ENCODE data around the gene AK3.
"Not testable (repeated sequence)": the region's sequence is repeated elsewhere in the genome, so short reads cannot be mapped to it uniquely, and the experiment has no call there.

Gene AK3

DNA sequence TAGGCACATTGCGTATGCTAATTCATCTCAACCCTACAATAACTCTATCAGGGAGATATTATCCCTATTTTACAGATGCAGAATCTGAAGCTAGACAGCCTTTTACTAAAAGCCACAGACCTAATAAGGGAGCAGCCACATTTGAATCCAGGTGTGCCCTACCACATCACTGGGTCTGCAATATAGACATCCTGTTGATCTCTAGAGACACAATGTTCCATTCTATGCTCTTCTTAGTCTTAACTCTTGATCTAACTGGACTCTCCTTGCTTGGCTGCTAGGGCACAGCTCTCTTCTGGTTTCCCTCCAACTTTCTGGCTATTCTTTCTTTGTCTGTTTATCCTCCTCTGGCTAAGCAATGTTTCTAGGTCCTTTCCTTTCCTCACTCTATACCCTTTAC, 73.3 kb downstream of the AK3 start:
- DNase-seq (ENCODE audit: low spot score) (no peak), FAIRE-seq (no peak)

DNA sequence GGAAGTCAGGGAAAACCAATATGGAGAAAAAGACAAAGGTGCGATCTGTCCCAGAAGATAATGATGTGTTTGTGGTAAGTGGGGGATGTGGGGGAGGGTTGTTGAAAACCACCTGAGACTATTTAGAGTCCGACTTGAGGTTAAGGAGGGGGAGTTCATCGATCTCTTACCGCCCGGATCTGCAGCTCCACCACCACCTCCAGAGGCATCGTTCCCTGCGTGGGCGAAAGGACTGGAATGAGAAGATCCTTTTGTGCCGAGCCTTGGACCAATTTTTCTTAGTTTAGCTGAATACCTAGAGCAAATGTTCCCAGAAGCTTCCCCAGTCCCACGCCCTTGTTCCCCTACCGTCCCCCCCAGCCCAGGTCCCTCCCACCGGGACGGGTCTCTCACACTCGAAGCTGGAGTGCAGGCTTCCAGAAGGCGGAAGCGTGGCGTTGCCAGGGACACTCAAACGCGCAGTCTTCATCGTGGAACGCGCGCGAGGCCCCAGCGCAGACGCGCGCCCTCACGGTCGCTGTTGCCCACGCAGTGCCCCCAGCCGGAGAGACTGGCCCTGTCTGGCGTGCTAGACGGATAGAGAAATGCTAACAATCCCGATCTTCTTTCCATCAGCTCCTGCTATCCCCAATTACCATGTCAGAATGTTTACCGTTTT, 74.8 kb downstream of the AK3 start, which contains the start of gene SPATA6L:
Gene SPATA6L (minus strand): TSS at position 439 of the 658 bp plus-strand sequence. CDS start 230 bp downstream, at position 209.
- DNase-seq (ENCODE audit: low spot score), result peak; percentile 69

DNA sequence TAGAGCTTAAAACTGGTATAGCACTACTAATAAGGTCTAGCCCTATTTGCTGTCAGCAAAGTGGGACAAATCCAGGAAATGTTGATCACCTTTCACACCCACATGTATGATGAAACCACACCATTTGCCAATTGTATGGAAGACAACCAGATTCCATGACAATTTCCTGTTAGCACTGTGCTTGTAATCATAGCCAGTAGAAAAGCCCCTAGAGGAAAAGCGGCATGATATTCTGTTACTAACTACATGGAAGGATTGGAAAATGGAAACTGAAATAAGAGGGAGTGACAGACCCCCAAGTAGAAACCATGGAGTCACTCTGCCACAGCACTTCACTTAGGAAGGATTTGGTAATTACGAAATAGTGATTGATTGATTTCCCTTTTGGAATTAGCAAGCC, 75.6 kb downstream of the AK3 start:
- DNase-seq (ENCODE audit: low spot score) (no peak), FAIRE-seq (no peak)

More for the DNA sequence above, 74.8 kb downstream of the AK3 start, which contains the start of gene SPATA6L:
- no peak for FAIRE-seq

DNA sequence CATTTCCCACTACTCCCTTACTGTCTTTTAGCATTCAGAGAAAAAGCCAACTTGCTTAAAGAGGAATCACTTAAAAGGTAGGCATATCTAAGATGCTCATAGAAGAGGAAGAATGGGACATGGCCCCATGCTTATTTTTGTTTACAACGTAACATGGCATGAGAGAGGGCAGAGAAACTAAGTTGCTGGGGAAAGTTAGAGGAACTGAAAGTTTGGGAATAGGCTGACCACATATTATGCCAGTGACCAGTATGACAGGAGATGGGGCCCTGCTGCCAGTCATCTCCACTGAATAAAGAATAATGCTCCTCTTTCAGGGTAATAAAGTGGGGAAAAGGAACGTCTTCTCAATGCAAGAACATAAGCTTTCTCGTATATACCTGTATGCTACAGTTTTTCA, 77.0 kb downstream of the AK3 start:
- DNase-seq (ENCODE audit: low spot score), result no peak
- no peak for FAIRE-seq

DNA sequence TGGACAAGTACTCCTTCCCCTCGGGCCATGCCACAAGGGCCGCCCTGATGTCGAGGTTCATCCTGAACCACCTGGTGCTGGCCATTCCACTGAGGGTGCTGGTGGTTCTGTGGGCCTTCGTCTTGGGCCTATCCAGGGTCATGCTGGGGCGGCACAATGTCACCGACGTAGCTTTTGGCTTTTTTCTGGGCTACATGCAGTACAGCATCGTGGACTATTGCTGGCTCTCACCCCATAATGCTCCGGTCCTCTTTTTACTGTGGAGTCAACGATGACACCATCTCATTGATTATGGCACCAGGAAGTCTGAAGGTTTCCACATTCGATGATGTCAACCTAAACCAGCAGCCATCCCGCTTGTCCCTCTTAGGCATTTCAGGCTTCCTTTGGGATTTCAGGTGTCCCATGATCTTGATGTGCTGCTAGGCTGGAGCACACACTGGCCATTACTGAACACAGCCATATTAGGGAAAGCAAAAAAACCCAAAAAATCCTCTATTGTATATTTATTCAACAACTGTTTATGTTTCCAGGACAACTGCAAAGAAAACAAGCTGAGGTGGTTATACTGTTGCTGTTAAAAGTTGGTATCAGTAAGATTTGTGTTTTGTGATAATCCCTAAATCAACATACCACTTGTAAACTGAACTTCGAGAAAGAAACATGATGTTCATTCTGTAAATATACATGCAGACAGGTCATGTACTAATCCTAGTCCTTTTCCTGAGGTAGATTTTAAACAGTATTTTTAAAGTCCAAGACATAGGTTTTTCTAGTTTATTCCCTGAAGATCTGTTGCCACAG, 77.8 kb downstream of the AK3 start:
- no peak for FAIRE-seq

DNA sequence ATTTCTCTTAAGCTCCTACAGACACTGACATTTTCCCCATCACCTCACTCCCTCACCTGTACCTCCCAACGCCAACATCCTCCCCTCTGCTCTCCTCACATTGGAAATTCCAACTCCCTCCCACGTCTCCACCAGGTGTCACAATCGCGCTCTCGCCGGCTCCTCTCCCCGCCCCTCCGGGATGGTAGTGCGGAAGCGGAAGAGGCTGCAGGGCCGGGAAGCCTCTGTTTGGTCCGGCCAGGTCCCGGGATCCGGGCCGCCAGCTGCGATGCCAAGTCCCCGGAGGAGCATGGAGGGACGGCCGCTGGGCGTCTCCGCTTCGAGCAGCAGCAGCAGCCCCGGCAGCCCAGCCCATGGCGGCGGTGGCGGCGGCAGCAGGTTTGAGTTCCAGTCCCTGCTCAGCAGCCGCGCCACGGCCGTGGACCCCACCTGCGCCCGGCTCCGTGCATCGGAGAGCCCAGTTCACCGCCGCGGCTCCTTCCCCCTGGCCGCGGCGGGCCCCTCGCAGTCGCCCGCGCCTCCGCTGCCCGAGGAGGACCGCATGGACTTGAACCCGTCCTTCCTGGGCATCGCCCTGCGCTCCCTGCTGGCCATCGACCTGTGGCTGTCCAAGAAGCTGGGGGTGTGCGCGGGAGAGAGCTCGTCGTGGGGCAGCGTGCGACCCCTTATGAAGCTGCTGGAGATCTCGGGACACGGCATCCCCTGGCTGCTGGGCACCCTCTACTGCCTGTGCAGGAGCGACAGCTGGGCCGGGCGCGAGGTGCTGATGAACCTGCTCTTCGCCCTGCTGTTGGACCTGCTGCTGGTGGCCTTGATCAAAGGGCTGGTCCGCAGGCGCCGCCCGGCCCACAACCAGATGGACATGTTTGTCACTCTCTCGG, 78.7 kb downstream of the AK3 start, which contains the start of gene PLPP6:
Gene PLPP6 (plus strand): TSS at position 187 of the 881 bp plus-strand sequence. CDS start 82 bp downstream, at position 269.
- no peak for FAIRE-seq
- peak; percentile 84 for DNase-seq (ENCODE audit: low spot score)

More for the DNA sequence above, 77.8 kb downstream of the AK3 start:
- DNase-seq (ENCODE audit: low spot score), result no peak

DNA sequence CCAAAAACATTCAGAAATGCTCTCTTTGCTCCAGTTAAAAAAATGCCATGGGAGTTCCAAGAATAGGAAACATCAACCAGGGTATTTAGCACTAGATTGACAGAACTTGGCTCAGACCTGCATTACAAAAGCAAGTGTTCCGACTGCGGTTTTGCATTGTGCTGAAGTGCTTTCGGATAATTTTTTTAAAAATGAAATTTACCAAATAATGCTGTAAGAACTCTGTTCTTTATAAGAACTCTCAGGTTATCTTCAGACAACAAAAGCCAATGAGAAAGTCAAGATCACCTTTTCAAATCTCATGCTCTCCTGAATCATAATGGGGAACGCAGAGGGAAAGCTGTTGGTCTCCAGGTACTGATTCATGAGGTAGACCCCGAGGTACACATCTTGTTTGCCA, 79.4 kb downstream of the AK3 start:
- DNase-seq (ENCODE audit: low spot score) (no peak), FAIRE-seq (no peak)

DNA sequence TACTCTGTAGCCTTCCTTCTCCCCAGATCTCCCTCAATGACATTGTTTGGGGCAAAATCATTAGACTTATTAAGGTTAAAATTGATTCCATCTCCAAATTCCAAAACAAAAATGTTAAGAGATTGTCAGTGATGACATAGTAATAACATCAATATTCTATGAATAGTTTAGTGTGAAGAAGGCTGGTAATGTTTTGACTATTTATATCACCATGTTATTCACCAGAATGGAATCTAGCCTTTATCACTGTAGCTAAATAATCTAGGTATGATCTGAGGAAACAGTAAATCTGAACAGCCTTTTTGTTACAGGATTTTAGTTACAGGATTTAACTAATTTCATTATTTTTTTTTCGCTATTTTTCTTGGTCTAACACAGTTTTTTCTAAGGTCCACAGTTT, 79.8 kb downstream of the AK3 start:
- DNase-seq (ENCODE audit: low spot score) (no peak), FAIRE-seq (no peak)

DNA sequence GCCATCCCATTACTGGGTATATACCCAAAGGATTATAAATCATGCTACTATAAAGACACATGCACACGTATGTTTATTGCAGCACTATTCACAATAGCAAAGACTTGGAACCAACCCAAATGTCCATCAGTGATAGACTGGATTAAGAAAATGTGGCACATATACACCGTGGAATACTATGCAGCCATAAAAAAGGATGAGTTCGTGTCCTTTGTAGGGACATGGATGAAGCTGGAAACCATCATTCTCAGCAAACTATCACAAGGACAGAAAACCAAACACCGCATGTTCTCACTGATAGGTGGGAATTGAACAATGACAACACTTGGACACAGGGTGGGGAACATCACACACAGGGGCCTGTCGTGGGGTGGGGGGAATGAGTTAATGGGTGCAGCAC, 80.3 kb downstream of the AK3 start:
- not testable (repeated sequence) for DNase-seq (ENCODE audit: low spot score); FAIRE-seq
